Measurements from ENCODE around the gene MRFAP1L1. TPM values are rescaled to one million over a fixed set of nuclear protein-coding genes. Genes with fewer than 3 reads are reported as not detected.
"Not testable (repeated sequence)": the region's sequence is repeated elsewhere in the genome, so short reads cannot be mapped to it uniquely, and the experiment has no call there.

MRFAP1L1 gene
- total RNA-seq, 1 donor from 2014 or later: 141 TPM

DNA sequence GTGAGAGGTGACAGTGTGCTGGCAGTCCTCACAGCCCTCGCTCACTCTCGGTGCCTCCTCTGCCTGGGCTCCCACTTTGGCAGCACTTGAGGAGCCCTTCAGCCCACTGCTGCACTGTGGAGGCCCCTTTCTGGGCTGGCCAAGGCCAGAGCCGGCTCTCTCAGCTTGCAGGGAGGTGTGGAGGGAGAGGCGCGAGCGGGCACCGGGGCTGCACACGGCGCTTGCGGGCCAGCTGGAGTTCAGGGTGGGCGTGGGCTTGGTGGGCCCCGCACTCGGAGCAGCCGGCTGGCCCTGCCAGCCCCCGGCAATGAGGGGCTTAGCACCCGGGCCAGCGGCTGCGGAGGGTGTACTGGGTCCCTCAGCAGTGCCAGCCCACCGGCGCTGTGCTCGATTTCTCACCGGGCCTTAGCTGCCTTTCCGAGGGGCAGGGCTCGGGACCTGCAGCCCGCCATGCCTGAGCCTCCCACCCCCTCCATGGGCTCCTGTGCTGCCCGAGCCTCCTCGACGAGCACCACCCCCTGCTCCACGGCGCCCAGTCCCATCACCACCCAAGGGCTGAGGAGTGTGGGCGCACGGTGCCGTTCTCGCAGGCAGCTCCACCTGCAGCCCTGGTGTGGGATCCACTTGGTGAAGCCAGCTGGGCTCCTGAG lies 37.0 kb downstream of the MRFAP1L1 start:
- not testable (repeated sequence) for H3K9me3 ChIP-seq (ENCODE audit: low read depth); H2AFZ ChIP-seq (replicated peaks); H3K27me3 ChIP-seq; H3K36me3 ChIP-seq; H3K27ac ChIP-seq; H3K9me3 Mint-ChIP-seq; H3K27me3 Mint-ChIP-seq (ENCODE audit: insufficient read depth, low read depth); H3F3A ChIP-seq (ENCODE audit: low read depth); DNase-seq (ENCODE audit: low spot score); H3K27ac Mint-ChIP-seq; H3K9ac ChIP-seq; H3K4me2 ChIP-seq
- peak overlapping the region; percentile 90 for H3K4me3 Mint-ChIP-seq
- H3K4me1 ChIP-seq: peaks cover 21% of the 10 kb centered on the region
- H3K4me3 ChIP-seq: peak overlapping the region; percentile 83
- peaks cover 29% of the 10 kb centered on the region for H4K20me1 ChIP-seq (ENCODE audit: low read depth)
- H3K4me1 Mint-ChIP-seq: peaks cover 34% of the 10 kb centered on the region
- H3K79me2 ChIP-seq (ENCODE audit: low read depth): peaks cover 37% of the 10 kb centered on the region
- peaks cover 29% of the 10 kb centered on the region for H3K36me3 Mint-ChIP-seq

DNA sequence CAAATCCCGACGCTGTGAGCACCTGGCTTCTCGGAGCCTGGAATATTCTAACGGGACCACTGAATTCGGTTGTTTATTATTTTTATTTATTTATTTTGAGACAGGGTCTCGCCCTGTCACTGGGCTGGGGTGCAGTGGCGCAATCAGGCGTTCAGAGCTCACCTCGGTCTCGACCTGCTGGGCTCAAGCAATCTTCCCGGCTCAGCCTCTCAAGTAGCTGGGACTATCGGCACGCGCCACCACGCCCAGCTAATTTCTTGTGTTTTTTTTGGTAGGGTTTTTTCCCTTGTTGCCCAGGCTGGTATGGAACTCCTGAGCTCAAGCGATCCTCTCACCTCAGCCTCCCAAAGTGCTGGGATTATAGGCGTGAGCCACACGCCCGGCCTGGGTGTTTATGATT lies 37.5 kb downstream of the MRFAP1L1 start:
- peaks cover 4% of the 10 kb centered on the region for H3K36me3 ChIP-seq
- H4K20me1 ChIP-seq (ENCODE audit: low read depth): peaks cover 28% of the 10 kb centered on the region
- H3K4me3 ChIP-seq: no peak overlapping the region
- H3K27ac Mint-ChIP-seq: no peak overlapping the region
- no peaks in the 10 kb centered on the region for H3K27me3 ChIP-seq
- no peak for TF ChIP-seq CTCF (IDR thresholded peaks at IDR 0.05)
- no peak for TF ChIP-seq EZH2 (IDR thresholded peaks at IDR 0.05)
- TF ChIP-seq EZH2phosphoT487 (IDR thresholded peaks at IDR 0.05): no peak
- peaks cover 5% of the 10 kb centered on the region for H3K27me3 Mint-ChIP-seq (ENCODE audit: insufficient read depth, low read depth)
- H3K9ac ChIP-seq: no peak overlapping the region
- peaks cover 26% of the 10 kb centered on the region for H3K36me3 Mint-ChIP-seq
- peaks cover 3% of the 10 kb centered on the region for H3K9me3 Mint-ChIP-seq
- no peak for DNase-seq (ENCODE audit: low spot score)
- H2AFZ ChIP-seq (replicated peaks): no peak overlapping the region
- no peak overlapping the region for H3K4me2 ChIP-seq
- no peak overlapping the region for H3K4me3 Mint-ChIP-seq
- H3K27ac ChIP-seq: no peak overlapping the region
- H3K4me1 ChIP-seq: peaks cover 21% of the 10 kb centered on the region
- H3F3A ChIP-seq (ENCODE audit: low read depth): peaks cover 4% of the 10 kb centered on the region
- H3K9me3 ChIP-seq (ENCODE audit: low read depth): no peaks in the 10 kb centered on the region
- peaks cover 32% of the 10 kb centered on the region for H3K79me2 ChIP-seq (ENCODE audit: low read depth)
- peaks cover 31% of the 10 kb centered on the region for H3K4me1 Mint-ChIP-seq

DNA sequence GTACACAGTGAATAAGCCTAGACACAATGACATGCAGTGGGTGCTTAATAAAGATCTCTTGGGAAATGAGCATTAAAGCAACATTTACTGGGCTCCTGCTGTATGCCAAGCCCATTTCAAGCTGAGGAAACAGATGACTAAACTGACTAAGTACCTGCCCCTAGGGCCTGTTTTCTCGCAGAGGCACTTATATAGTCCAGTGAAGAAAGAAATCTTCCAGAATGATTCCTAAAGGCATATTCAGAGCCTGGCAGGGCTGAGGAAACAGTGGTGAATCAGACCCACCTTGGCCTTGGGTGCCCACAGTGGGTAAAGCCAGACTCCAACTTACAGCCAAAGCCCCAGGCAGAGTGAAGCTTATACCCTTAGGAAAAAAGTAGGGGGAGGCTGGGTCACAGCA lies 38.0 kb downstream of the MRFAP1L1 start:
- TF ChIP-seq EZH2phosphoT487 (IDR thresholded peaks at IDR 0.05): no peak
- no peak for TF ChIP-seq CTCF (IDR thresholded peaks at IDR 0.05)
- no peak for TF ChIP-seq EZH2 (IDR thresholded peaks at IDR 0.05)
- H3K4me2 ChIP-seq: no peak overlapping the region

GRCh38 chr4:6668391-6668790 lies 41.3 kb downstream of the MRFAP1L1 start:
- Histone ChIP-seq H3K9ac (no peak overlapping the region), H3K4me3 (no peak overlapping the region), H3K27ac (no peak overlapping the region), H3K4me2 (no peak overlapping the region), H2AFZ (replicated peaks) (no peak overlapping the region), H3K79me2 (ENCODE audit: low read depth) (peaks cover 3% of the 10 kb centered on the region), H3K4me1 (no peaks in the 10 kb centered on the region), H3K9me3 (ENCODE audit: low read depth) (no peaks in the 10 kb centered on the region), H4K20me1 (ENCODE audit: low read depth) (no peaks in the 10 kb centered on the region), H3K36me3 (no peaks in the 10 kb centered on the region), H3F3A (ENCODE audit: low read depth) (no peaks in the 10 kb centered on the region), H3K27me3 (no peaks in the 10 kb centered on the region)
- no peak overlapping the region for H3K27ac Mint-ChIP-seq
- H3K4me3 Mint-ChIP-seq: no peak overlapping the region
- H3K9me3 Mint-ChIP-seq: peaks cover 3% of the 10 kb centered on the region
- peaks cover 10% of the 10 kb centered on the region for H3K36me3 Mint-ChIP-seq
- H3K4me1 Mint-ChIP-seq: peaks cover 3% of the 10 kb centered on the region
- no peak for DNase-seq (ENCODE audit: low spot score)
- TF ChIP-seq CTCF (IDR thresholded peaks at IDR 0.05) (no peak), EZH2 (IDR thresholded peaks at IDR 0.05) (no peak), EZH2phosphoT487 (IDR thresholded peaks at IDR 0.05) (no peak)
- H3K27me3 Mint-ChIP-seq (ENCODE audit: insufficient read depth, low read depth): peaks cover 7% of the 10 kb centered on the region

More for the DNA sequence above, 38.0 kb downstream of the MRFAP1L1 start:
- H3K79me2 ChIP-seq (ENCODE audit: low read depth): peaks cover 27% of the 10 kb centered on the region
- H4K20me1 ChIP-seq (ENCODE audit: low read depth): peaks cover 23% of the 10 kb centered on the region
- H3K27me3 ChIP-seq: no peaks in the 10 kb centered on the region
- H3K27ac ChIP-seq: no peak overlapping the region
- H2AFZ ChIP-seq (replicated peaks): no peak overlapping the region
- no peak overlapping the region for H3K9ac ChIP-seq
- Mint-ChIP-seq H3K36me3 (peaks cover 25% of the 10 kb centered on the region), H3K4me1 (peaks cover 28% of the 10 kb centered on the region), H3K9me3 (peaks cover 3% of the 10 kb centered on the region), H3K27ac (no peak overlapping the region), H3K4me3 (no peak overlapping the region), H3K27me3 (ENCODE audit: insufficient read depth, low read depth) (peaks cover 7% of the 10 kb centered on the region)
- no peaks in the 10 kb centered on the region for H3K9me3 ChIP-seq (ENCODE audit: low read depth)
- DNase-seq (ENCODE audit: low spot score): no peak
- peaks cover 4% of the 10 kb centered on the region for H3K36me3 ChIP-seq
- H3F3A ChIP-seq (ENCODE audit: low read depth): peaks cover 4% of the 10 kb centered on the region
- H3K4me3 ChIP-seq: no peak overlapping the region
- H3K4me1 ChIP-seq: peaks cover 21% of the 10 kb centered on the region

All from neural progenitor cell (in vitro differentiated cells).